Measurements from ENCODE around the gene LPGAT1.
"Not testable (repeated sequence)": the region's sequence is repeated elsewhere in the genome, so short reads cannot be mapped to it uniquely, and the experiment has no call there.

The LPGAT1 gene

DNA sequence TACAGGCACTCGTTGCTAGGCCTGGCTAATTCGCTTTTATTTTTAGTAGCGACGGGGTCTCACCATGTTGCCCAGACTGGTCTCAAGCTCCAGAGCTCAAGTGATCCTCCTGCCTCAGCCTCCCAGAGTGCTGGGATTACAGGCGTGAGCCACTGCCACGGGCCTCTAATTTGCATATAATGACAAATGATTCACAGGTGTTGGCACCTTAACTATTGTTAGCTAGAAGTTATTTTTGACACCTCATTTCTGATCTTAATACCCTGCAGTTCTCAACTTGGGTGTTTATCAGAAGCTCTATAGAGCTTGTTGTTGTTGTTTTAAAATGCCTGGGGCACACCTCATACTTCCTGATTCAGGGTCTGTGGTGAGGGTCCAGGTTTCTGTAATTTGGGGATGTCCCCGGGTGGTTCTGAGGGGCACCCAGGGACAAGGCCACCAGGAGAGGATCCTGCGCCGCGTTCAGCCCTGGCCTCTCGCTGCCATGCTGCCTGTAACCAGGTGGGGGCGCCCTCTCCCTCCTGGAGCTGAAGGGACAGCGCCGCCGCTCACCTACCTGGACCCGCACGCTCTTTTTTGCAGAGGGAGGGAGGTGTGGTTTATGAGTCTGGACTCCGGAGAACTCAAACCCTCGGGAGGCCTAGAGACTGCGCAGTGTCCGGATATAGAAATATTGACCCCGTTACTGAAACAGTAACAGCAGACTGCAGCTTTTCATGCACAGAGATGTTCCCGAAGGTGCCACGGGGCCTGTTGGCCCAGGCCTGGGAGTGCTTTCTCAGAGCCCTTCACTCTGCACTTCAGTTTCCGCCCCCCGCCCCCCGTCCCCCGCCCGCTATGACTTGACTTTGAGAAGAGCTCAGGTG, 132.2 kb downstream of the LPGAT1 start:
- DNase-seq = peak; percentile 63

DNA sequence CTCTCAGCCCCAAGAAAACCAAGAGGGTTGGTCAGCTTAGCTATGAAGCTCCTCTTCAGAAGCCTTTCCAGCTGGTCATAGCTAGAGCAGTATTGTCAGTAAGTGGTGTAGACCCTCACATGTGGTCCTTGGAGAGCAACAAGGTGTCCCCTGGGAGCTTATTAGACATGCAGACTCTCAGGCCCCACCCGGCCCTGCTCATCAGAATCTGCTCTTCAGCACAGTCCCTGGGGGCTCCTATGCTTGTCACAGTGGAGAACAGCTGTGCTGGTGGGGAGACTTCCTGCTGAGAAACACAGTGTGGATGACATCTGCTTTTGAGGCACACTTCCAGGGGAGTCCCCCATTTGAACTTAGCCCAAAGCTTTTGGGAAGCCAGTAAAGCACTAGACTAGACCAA, 133.2 kb downstream of the LPGAT1 start:
- no peak for DNase-seq

DNA sequence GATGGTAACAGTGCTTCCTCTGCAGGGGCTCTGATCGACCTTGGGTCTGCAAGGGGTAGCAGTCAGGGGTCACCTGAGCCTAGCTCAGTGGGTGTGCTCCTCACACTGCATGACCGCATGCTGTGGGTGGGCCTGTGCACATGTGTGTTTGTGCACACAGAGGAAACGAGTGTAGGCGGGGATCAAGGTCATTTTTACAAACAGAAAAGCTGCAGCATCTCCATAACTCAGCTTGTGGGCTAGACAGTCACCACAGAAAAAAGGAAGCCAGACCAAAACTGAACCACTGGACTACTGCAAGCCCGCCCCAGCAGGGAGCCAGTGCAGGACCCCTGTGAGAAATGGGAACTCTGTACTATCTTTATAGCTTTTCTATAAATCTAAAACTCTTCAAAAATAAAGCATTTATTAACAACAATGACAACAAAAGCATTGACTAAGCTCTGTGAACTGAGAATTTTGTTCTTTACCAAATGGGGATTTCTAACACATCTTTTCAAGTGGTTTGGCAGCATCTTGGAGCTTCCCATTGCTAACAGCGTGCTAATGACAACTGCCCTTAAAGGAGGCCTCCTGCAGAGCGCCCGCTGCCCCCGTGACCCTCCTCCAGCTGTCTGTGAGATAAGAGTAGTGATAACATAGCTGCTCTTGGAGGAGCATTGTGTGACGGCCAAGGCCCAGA, 135.3 kb downstream of the LPGAT1 start:
- DNase-seq = peak; percentile 14

DNA sequence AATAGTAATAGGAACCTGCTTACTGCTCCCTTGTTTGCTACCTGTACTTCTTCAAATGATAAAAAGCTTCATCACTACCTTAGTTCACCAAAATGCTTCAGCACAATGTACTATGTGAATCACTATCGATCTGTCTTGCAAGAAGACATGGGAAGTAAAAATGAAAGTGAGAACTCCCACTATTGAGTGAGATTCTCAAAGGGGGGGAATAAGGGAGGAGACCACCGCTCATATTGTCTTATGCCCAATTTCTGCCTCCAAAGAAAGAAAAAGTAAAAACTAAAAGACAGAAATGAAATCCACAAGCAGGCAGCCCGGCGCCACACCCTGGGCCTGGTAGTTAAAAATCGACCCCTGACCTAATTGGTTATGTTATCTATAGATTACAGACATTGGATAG, 136.7 kb downstream of the LPGAT1 start:
- not testable (repeated sequence) for DNase-seq

Measured in hematopoietic multipotent progenitor cell treated with erythropoietin and hydrocortisone succinate and interleukin-3 and kit ligand, for 8 days (in vitro differentiated cells).